HG03097 (cell line): ENCODE data around the gene NODAL.

Source experiments
- ATAC-seq: cut with Tn5 transposase; IDR thresholded peaks from one replicate; pipeline ENCODE4 v1.9.1; 2021; ENCODE audit not compliant: unreplicated experiment, low FRiP score

NODAL gene

DNA sequence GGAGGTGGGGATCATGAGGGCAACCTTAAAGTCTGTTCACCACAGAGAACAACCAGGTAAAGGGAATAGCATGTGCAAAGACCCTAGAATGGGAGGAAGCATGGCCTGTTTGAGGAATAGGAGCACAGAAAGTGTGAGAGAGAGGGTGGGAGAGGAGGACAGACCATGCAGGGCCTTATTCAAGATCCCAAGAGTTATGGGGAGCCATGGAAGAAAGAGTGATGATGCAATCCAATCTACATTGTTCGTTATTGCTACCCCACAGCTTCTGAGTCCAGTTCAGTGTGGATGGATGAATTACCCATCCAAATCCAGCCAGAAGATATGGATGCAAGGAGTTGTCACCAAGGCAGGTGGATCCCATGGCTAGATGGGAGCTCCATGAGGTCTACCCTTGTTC lies 45.3 kb downstream of the NODAL start:
- no peak for ATAC-seq

DNA sequence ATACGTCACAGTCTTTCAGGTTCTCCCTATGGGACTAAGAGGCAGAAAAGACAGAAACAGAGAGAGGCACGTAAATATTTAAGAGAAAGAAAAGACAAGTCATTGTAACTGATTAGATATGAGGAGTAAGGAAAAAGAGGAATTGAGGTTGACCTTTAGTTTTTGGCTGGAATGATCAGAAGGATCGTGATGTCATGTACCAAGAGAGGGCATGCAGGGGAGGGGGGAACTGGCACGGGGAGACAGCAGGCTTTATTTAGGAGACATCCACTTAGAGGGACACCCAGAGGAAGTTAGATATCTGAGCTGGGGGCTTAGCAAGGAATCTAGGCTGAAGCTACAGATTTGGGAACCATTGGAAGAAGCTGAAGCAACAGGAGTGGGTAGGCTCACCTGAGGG lies 49.8 kb downstream of the NODAL start:
- no peak for ATAC-seq
